Measurements from ENCODE around the gene FOXO3B.
"Not testable (repeated sequence)": the region's sequence is repeated elsewhere in the genome, so short reads cannot be mapped to it uniquely, and the experiment has no call there.

FOXO3B gene

GRCh38 chr17:18681767-18682571, at the start of gene FOXO3B:
FOXO3B (minus strand) TSS chr17:18682314; CDS start chr17:18681651, 663 bp downstream.
- DNase-seq: peak; percentile 77

GRCh38 chr17:18723509-18723908, 41.4 kb upstream of the FOXO3B start:
- DNase-seq: not testable (repeated sequence)

- not testable (repeated sequence) for DNase-seq
Observed at GRCh38 chr17:18722612-18723011, 40.5 kb upstream of the FOXO3B start.

GRCh38 chr17:18721775-18722547, 39.8 kb upstream of the FOXO3B start:
- DNase-seq: not testable (repeated sequence)

GRCh38 chr17:18719428-18720110, 37.5 kb upstream of the FOXO3B start:
- DNase-seq: not testable (repeated sequence)

GRCh38 chr17:18718643-18719427, 36.7 kb upstream of the FOXO3B start:
- not testable (repeated sequence) for DNase-seq

- peak; percentile 2 for DNase-seq
Observed at GRCh38 chr17:18712354-18712999, 30.4 kb upstream of the FOXO3B start.

GRCh38 chr17:18708215-18708614, 26.1 kb upstream of the FOXO3B start:
- DNase-seq: not testable (repeated sequence)

GRCh38 chr17:18705955-18706354, 23.8 kb upstream of the FOXO3B start:
- not testable (repeated sequence) for DNase-seq

GRCh38 chr17:18698473-18699103, 16.5 kb upstream of the FOXO3B start:
- not testable (repeated sequence) for DNase-seq

GRCh38 chr17:18695143-18695542, 13.0 kb upstream of the FOXO3B start:
- not testable (repeated sequence) for DNase-seq

- DNase-seq: not testable (repeated sequence)
Observed at GRCh38 chr17:18682668-18683067, 554 bp upstream of the FOXO3B start.

- not testable (repeated sequence) for DNase-seq
Observed at GRCh38 chr17:18677381-18677780, 4.7 kb downstream of the FOXO3B start.

- not testable (repeated sequence) for DNase-seq
Observed at GRCh38 chr17:18676928-18677327, 5.2 kb downstream of the FOXO3B start.

- DNase-seq: not testable (repeated sequence)
Observed at GRCh38 chr17:18672395-18673227, 9.5 kb downstream of the FOXO3B start.

- not testable (repeated sequence) for DNase-seq
Observed at GRCh38 chr17:18668625-18669024, 13.5 kb downstream of the FOXO3B start.

GRCh38 chr17:18667535-18667934, 14.6 kb downstream of the FOXO3B start:
- not testable (repeated sequence) for DNase-seq

- not testable (repeated sequence) for DNase-seq
Observed at GRCh38 chr17:18666326-18666725, 15.8 kb downstream of the FOXO3B start.

- not testable (repeated sequence) for DNase-seq
Observed at GRCh38 chr17:18661924-18662624, 20.0 kb downstream of the FOXO3B start.

- not testable (repeated sequence) for DNase-seq
Observed at GRCh38 chr17:18650094-18650493, 32.0 kb downstream of the FOXO3B start.

Data from NCI-H774 (cell line).